ENCODE data around the gene AGPS. TPM values are rescaled to one million over a fixed set of nuclear protein-coding genes. Genes with fewer than 3 reads are reported as not detected.

AGPS gene
- total and polyA plus RNA-seq, 2 of the 13 experiments (the other 11 are each of a cell fraction or from before 2014, with no cell fraction given), result 39.4 to 99.0 TPM

DNA sequence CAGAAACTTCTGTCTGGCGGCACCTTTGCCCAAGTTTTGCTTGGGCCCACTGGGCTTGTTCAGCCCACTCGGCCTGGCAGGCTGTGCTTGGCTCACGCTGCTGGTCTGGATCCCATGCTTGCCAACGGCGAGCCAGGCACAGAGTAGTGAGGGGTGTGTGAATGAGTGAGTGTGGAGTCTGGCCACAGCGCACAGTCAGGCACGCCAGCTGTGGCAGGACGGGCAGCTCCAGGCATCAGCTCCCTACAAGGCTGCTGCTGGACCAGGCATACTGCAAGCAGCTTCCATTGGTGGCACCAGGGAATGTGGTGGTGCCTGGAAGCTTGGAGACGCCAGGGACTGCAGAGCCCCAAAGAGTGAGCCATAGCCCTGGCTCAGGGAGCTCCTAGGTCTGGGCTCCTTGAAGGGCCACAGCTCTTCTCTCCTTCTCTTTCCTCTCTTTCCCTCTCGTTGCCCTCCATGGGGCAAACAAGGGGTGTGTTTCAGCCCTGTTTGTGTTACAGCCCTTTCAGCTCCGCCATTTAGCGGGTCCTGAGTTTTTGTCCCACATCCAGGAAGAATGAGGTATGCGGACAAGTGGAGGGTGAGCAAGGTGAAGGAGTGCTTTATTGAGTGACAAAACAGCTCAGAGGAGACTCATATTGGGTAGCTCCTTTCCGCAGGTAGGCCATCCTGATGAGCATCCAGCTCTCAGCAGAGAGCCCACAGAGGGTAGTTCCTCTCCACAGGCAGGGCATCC is 73.0 kb downstream of the AGPS start:
- ATAC-seq (peak; percentile 28; the same call in 2 of the 3 replicates), DNase-seq (ENCODE audit: low spot score) (no peak), FAIRE-seq (no peak)
- H2AFZ ChIP-seq (ENCODE audit: low read length), result no peak overlapping the region
- no peaks in the 10 kb centered on the region for H3K27me3 ChIP-seq (ENCODE audit: control insufficient read depth in 1 of 2, insufficient read depth in 2 of 2, low read length in 2 of 2)
- no TSS peak for BruUV-seq (replicated peaks)
- in situ Hi-C loops (cut with HindIII; ENCODE audit: extremely low pct_ligation_motif_present, low pct_unique_long_range_greater_than_20kb) (no loop called here), intact Hi-C loops (cut with micrococcal nuclease; ENCODE audit: unreplicated experiment) (no loop called here)
- no peaks in the 10 kb centered on the region for H3K9me3 ChIP-seq (ENCODE audit: low read length)
- no peaks in the 10 kb centered on the region for H3K4me1 ChIP-seq (ENCODE audit: insufficient read depth, low read length)
- no peaks in the 10 kb centered on the region; the same call in 1 of the 2 replicates for H4K20me1 ChIP-seq (ENCODE audit: insufficient read depth, low read length)
- peak; percentile 72 for TF ChIP-seq AGO2 (optimal IDR thresholded peaks at IDR 0.05; ENCODE audit: low read depth, low read length)
- TF ChIP-seq NCOA1 (CRISPR knock-in tag; IDR thresholded peaks at IDR 0.05), result no peak
- no peak overlapping the region for H3K4me2 ChIP-seq (ENCODE audit: low read depth, low read length)
- POLR2A ChIA-PET, result no interaction called here
- H3K9ac ChIP-seq (ENCODE audit: insufficient read depth, low read depth, low read length), result no peak overlapping the region
- H3K27ac ChIP-seq (ENCODE audit: extremely low read length, insufficient read depth, low read length), result no peak overlapping the region
- H3K36me3 ChIP-seq (replicated peaks in 1 of 2; ENCODE audit: control insufficient read depth in 1 of 2, insufficient read depth in 2 of 2, low read length in 2 of 2), result peaks cover 24 to 66% of the 10 kb centered on the region in 2 experiments
- no peak overlapping the region for H3K4me3 ChIP-seq (replicated peaks in 1 of 3; ENCODE audit: insufficient read depth in 1 of 3, low read depth in 2 of 3, low read length in 3 of 3)
- 95% methylated on average over 14 of the region's 14 CpGs for WGBS (ENCODE audit: low lambda C conversion rate)
- CTCF ChIA-PET (ENCODE audit: low intra/inter-chr PET ratio, low total read pairs), result no interaction called here
- no peaks in the 10 kb centered on the region for H3K79me2 ChIP-seq (ENCODE audit: insufficient read depth, low read length)

DNA sequence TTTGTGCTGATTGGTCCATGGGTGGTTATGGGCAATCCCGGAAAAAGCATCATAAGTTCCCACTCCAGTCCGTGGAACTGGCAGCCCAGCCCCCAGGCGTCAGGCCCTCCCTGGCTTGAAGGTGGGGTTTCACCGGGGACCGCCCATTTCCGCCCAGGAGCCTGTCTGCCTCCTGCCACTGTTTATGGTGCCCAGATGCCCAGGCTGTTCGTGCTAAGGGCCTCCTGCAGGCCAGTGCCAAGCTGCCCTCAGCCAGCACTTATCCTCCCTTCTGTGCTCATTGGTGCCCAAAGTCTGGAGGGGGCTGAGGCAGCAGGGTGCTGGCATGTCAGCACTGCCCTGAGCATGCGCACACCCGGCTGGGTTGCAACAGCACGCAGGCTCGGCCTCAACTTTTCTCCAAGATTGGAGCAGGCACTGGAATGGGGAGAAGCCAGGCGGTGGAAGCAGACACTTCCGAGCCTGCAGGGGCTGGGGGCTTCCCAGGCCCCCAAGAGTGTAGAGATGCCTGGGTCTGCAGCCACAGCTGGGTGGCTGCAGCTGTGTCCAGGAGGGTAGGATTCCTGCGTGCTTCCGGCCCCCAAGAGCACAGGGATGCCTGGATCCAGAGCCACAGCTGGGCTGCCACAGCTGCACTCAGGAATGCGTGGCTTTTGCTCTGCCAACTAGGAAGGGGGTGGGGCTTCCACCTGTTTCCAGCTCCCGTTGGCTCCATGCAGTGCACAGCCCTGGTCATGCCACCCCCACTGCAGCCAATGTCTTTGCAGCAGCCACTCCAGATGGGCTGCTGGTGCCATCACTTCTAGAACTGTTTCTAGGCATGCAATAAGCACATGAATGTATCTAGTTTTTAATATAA is 74.0 kb downstream of the AGPS start:
- POLR2A ChIA-PET, result no interaction called here
- no peak overlapping the region for H3K4me3 ChIP-seq (replicated peaks in 1 of 3; ENCODE audit: insufficient read depth in 1 of 3, low read depth in 2 of 3, low read length in 3 of 3)
- in situ Hi-C loops (cut with HindIII; ENCODE audit: extremely low pct_ligation_motif_present, low pct_unique_long_range_greater_than_20kb), result no loop called here
- H3K4me1 ChIP-seq (ENCODE audit: insufficient read depth, low read length), result no peaks in the 10 kb centered on the region
- ATAC-seq, result peak; percentile 66
- H3K79me2 ChIP-seq (ENCODE audit: insufficient read depth, low read length), result no peaks in the 10 kb centered on the region
- no TSS peak for BruUV-seq (replicated peaks)
- no peak overlapping the region for H2AFZ ChIP-seq (ENCODE audit: low read length)
- TF ChIP-seq RBM22 (optimal IDR thresholded peaks at IDR 0.05; ENCODE audit: low read length) (peak; percentile 72), ZKSCAN1 (IDR thresholded peaks at IDR 0.05; ENCODE audit: low read length) (no peak), AGO2 (optimal IDR thresholded peaks at IDR 0.05; ENCODE audit: low read depth, low read length) (peak; percentile 86)
- TF ChIP-seq, protein P1, sequence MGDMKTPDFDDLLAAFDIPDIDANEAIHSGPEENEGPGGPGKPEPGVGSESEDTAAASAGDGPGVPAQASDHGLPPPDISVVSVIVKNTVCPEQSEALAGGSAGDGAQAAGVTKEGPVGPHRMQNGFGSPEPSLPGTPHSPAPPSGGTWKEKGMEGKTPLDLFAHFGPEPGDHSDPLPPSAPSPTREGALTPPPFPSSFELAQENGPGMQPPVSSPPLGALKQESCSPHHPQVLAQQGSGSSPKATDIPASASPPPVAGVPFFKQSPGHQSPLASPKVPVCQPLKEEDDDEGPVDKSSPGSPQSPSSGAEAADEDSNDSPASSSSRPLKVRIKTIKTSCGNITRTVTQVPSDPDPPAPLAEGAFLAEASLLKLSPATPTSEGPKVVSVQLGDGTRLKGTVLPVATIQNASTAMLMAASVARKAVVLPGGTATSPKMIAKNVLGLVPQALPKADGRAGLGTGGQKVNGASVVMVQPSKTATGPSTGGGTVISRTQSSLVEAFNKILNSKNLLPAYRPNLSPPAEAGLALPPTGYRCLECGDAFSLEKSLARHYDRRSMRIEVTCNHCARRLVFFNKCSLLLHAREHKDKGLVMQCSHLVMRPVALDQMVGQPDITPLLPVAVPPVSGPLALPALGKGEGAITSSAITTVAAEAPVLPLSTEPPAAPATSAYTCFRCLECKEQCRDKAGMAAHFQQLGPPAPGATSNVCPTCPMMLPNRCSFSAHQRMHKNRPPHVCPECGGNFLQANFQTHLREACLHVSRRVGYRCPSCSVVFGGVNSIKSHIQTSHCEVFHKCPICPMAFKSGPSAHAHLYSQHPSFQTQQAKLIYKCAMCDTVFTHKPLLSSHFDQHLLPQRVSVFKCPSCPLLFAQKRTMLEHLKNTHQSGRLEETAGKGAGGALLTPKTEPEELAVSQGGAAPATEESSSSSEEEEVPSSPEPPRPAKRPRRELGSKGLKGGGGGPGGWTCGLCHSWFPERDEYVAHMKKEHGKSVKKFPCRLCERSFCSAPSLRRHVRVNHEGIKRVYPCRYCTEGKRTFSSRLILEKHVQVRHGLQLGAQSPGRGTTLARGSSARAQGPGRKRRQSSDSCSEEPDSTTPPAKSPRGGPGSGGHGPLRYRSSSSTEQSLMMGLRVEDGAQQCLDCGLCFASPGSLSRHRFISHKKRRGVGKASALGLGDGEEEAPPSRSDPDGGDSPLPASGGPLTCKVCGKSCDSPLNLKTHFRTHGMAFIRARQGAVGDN (CRISPR knock-in tag; IDR thresholded peaks at IDR 0.05), result peak; percentile 13; the same call in 1 of the 2 replicates
- H3K9ac ChIP-seq (ENCODE audit: insufficient read depth, low read depth, low read length), result no peak overlapping the region
- intact Hi-C loops (cut with micrococcal nuclease; ENCODE audit: unreplicated experiment), result no loop called here
- peaks cover 19 to 62% of the 10 kb centered on the region in 2 experiments for H3K36me3 ChIP-seq (replicated peaks in 1 of 2; ENCODE audit: control insufficient read depth in 1 of 2, insufficient read depth in 2 of 2, low read length in 2 of 2)
- H3K27ac ChIP-seq (ENCODE audit: extremely low read length, insufficient read depth, low read length), result no peak overlapping the region
- 97% methylated on average over 13 of the region's 17 CpGs for WGBS (ENCODE audit: low lambda C conversion rate)
- no peak for FAIRE-seq
- no peak for DNase-seq (ENCODE audit: low spot score)
- CTCF ChIA-PET (ENCODE audit: low intra/inter-chr PET ratio, low total read pairs), result no interaction called here
- no peaks in the 10 kb centered on the region for H3K27me3 ChIP-seq (ENCODE audit: control insufficient read depth in 1 of 2, insufficient read depth in 2 of 2, low read length in 2 of 2)
- H3K9me3 ChIP-seq (ENCODE audit: low read length), result peaks cover 9% of the 10 kb centered on the region
- no peaks in the 10 kb centered on the region; the same call in 1 of the 2 replicates for H4K20me1 ChIP-seq (ENCODE audit: insufficient read depth, low read length)
- H3K4me2 ChIP-seq (ENCODE audit: low read depth, low read length), result no peak overlapping the region
